Ascending aorta (tissue), 2 donors: ENCODE data around the gene C12orf60. TPM values are rescaled to one million over a fixed set of nuclear protein-coding genes. Genes with fewer than 3 reads are reported as not detected.
A peak's percentile ranks its signal among the peaks of the same experiment; 100 is the strongest.

ENCODE experiments used
- DNase-seq, 2 donors: peaks; one replicate each; pipeline ENCODE4 v3.0.0-alpha.2; 2019; ENCODE audit warnings: low spot score in 2 of 2
- H3K27ac ChIP-seq, 2 donors: fragments of 200-600 bp; sonication (generic); one replicate each; pipeline ENCODE4 v1.5.1; 2016 to 2017; ENCODE audit warnings: mild to moderate bottlenecking in 1 of 2
- H3K27me3 ChIP-seq: fragments of 200-600 bp; sonication (generic); one replicate; pipeline ENCODE4 v1.5.1; 2017
- H3K36me3 ChIP-seq, 2 donors: fragments of 200-600 bp; sonication (generic); one replicate each; pipeline ENCODE4 v1.5.1; 2016
- H3K4me1 ChIP-seq, 2 donors: fragments of 200-600 bp; sonication (generic); one replicate each; pipeline ENCODE4 v1.5.1; 2016 to 2017; ENCODE audit warnings: mild to moderate bottlenecking in 1 of 2
- H3K4me3 ChIP-seq, 2 donors: fragments of 200-600 bp; sonication (generic); one replicate each; pipeline ENCODE4 v1.5.1; 2016 to 2017; ENCODE audit warnings: mild to moderate bottlenecking in 1 of 2
- H3K9me3 ChIP-seq, 2 donors: fragments of 200-600 bp; sonication (generic); one replicate each; pipeline ENCODE4 v1.5.1; 2016
- CTCF ChIP-seq, 3 experiments: fragments of 200-600 bp in 2 of 3; fragments of 450-650 bp in 1 of 3; sonication (generic) in 2 of 3; IDR thresholded peaks; one replicate each; pipeline ENCODE4 v1.5.1; 2016 to 2019; ENCODE audit warnings: antibody characterized with exemption in 3 of 3, mild to moderate bottlenecking in 1 of 3, moderate library complexity in 1 of 3
- intact Hi-C: fragments of 100-400 bp; cut with DNase I; formaldehyde crosslinking; loops from one replicate; pipeline ENCODE4 v1.15.1; 2023
- total RNA-seq: library from RNA; depleted of rRNA; stranded (reverse); fragments of >200 nt; gene quantifications from one replicate; pipeline ENCODE4 v1.1.0, GENCODE V29; 2016

C12orf60 gene
- total RNA-seq, 1 donor from 2014 or later, result not detected

GRCh38 chr12:14767617-14768016 lies 35.9 kb upstream of the C12orf60 start:
- TF ChIP-seq CTCF (IDR thresholded peaks at IDR 0.05), result no peak
- intact Hi-C loops, result no loop called here
- H3K36me3 ChIP-seq, result peaks cover 0 to 8% of the 10 kb centered on the region in 2 donors
- H3K27ac ChIP-seq, result peak overlapping the region; percentile 7 to 42
- peak overlapping the region in 1 of 2 donors; percentile 81 for H3K4me3 ChIP-seq
- peaks cover 0 to 10% of the 10 kb centered on the region in 2 donors for H3K9me3 ChIP-seq
- no peaks in the 10 kb centered on the region for H3K27me3 ChIP-seq
- peaks cover 0 to 7% of the 10 kb centered on the region in 2 donors for H3K4me1 ChIP-seq
- no peak for DNase-seq

- Histone ChIP-seq H3K4me1 (peaks cover 0 to 7% of the 10 kb centered on the region in 2 donors), H3K27ac (peak overlapping the region; percentile 88 to 98), H3K9me3 (peaks cover 0 to 10% of the 10 kb centered on the region in 2 donors), H3K27me3 (no peaks in the 10 kb centered on the region), H3K36me3 (peaks cover 0 to 8% of the 10 kb centered on the region in 2 donors), H3K4me3 (peak overlapping the region; percentile 75 to 81)
- peak in 1 of 2 donors; percentile 66 for DNase-seq
- intact Hi-C loops, result no loop called here
- no peak for TF ChIP-seq CTCF (IDR thresholded peaks at IDR 0.05)
Observed at GRCh38 chr12:14768823-14769405, 34.6 kb upstream of the C12orf60 start.

- intact Hi-C loops, result no loop called here
- no peak for TF ChIP-seq CTCF (IDR thresholded peaks at IDR 0.05)
- Histone ChIP-seq H3K27ac (peak overlapping the region; percentile 88 to 98), H3K27me3 (no peaks in the 10 kb centered on the region), H3K9me3 (peaks cover 0 to 10% of the 10 kb centered on the region in 2 donors), H3K36me3 (peaks cover 0 to 8% of the 10 kb centered on the region in 2 donors), H3K4me3 (peak overlapping the region; percentile 75 to 81), H3K4me1 (peaks cover 0 to 7% of the 10 kb centered on the region in 2 donors)
- peak in 1 of 2 donors; percentile 70 for DNase-seq
Observed at GRCh38 chr12:14769466-14769968, 34.0 kb upstream of the C12orf60 start.

DNA sequence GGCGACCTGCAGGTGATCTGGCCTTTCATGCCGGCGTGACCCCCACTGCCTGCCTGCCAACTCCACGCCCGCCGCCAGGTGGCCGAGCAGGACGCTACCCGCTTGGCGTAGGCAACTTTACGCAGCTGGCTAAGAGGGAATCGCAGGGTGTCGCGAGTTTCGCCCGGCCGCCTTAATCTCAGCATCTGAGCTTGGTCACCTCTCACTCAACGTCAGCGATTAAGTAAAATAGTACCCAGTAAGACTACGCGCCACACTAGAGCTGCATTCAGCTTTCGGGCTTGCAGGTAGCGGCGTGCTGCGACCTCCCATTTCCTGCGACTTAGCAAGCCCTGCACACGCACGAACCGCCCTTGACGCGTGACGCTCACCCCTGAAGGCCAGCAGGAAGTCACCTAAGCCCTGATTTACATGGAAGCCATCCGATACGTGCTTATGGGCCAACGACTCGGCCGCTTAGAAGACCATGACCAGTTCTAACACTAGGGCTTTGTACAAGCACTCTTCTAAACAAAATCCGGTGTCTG lies 33.4 kb upstream of the C12orf60 start:
- peak overlapping the region; percentile 75 to 81 for H3K4me3 ChIP-seq
- peaks cover 0 to 8% of the 10 kb centered on the region in 2 donors for H3K36me3 ChIP-seq
- H3K27me3 ChIP-seq, result no peaks in the 10 kb centered on the region
- peak; percentile 78 to 93 (median 78) for TF ChIP-seq CTCF (IDR thresholded peaks at IDR 0.05)
- peak; percentile 41 to 90 for DNase-seq
- peaks cover 0 to 10% of the 10 kb centered on the region in 2 donors for H3K9me3 ChIP-seq
- intact Hi-C loops, result loop anchor here (5.0 to 10.0 kb wide), 5 partner anchors 177 to 1673 kb away; partner anchors contain the start of gene ATF7IP
- peaks cover 0 to 7% of the 10 kb centered on the region in 2 donors for H3K4me1 ChIP-seq
- H3K27ac ChIP-seq, result peak overlapping the region; percentile 88 to 98

DNA sequence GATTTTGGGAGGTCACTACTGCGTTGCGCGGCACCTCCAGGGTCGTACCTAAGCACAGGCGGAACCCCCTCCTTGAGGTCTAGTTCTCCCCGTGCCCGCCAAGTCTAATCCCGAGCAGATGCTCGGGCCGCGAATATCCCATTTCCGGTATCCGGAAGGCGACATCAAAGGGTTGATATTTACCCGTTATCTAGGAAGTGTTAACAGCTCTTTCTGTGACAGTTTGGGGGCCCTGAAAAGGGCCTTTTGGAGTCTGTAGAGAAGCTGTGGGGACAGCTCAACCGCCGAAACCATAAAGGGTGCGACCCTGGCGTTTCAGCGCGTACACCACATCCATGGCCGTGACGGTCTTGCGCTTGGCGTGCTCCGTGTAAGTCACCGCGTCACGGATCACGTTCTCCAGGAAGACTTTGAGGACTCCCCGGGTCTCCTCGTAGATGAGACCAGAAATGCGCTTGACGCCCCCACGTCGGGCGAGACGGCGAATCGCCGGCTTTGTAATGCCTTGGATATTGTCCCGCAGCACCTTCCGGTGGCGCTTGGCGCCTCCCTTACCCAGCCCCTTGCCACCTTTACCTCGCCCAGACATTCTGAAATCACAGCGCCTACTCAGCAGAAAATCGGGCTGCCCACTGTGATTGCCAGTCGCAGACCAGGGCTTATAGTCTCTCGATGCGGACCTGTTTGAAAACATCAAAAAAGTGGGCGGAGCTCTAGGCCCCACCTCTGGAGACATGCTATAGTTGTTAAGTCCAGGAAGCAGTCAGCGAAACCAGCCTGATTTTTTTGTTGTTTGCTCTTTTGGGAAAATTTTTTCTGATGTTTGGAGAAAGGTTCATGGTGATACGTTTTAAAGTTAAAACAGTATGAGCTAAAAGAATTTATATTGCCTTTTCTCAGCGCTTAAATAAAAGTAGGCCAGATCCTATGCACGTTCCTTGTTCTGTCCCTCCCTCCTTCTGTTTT lies 32.7 kb upstream of the C12orf60 start:
- Histone ChIP-seq H3K27ac (peak overlapping the region; percentile 88 to 98), H3K4me1 (peaks cover 0 to 7% of the 10 kb centered on the region in 2 donors), H3K36me3 (peaks cover 0 to 8% of the 10 kb centered on the region in 2 donors), H3K9me3 (peaks cover 0 to 5% of the 10 kb centered on the region in 2 donors), H3K27me3 (no peaks in the 10 kb centered on the region), H3K4me3 (peak overlapping the region; percentile 75 to 81)
- TF ChIP-seq CTCF (IDR thresholded peaks at IDR 0.05), result no peak
- peak; percentile 95 to 98 for DNase-seq
- intact Hi-C loops, result loop anchor here (5.0 to 10.0 kb wide), 5 partner anchors 177 to 1673 kb away; partner anchors contain the start of gene ATF7IP
